Dendritic cell treated with granulocyte-macrophage colony-stimulating factor and Interleukin-4, amounts not matched to agents 40 ng/mL and 50 ng/mL, for 4 days (primary cell): ENCODE data around the gene FST.

Source experiments
- H3K27ac Mint-ChIP-seq: one replicate; pipeline ENCODE4 v1.8.0; 2022; ENCODE audit warnings: mild to moderate bottlenecking, mixed read lengths
- H3K27me3 Mint-ChIP-seq: one replicate; pipeline ENCODE4 v1.8.0; 2022; ENCODE audit warnings: mild to moderate bottlenecking, mixed read lengths
- H3K36me3 Mint-ChIP-seq: one replicate; pipeline ENCODE4 v1.8.0; 2022; ENCODE audit warnings: low read depth, mixed read lengths
- H3K4me1 Mint-ChIP-seq: one replicate; pipeline ENCODE4 v1.8.0; 2022; ENCODE audit warnings: low read depth, mixed read lengths
- H3K4me3 Mint-ChIP-seq: one replicate; pipeline ENCODE4 v1.8.0; 2022; ENCODE audit warnings: mild to moderate bottlenecking, moderate library complexity, mixed read lengths
- H3K9me3 Mint-ChIP-seq: one replicate; pipeline ENCODE4 v1.8.0; 2022; ENCODE audit warnings: mixed read lengths
- intact Hi-C: fragments of 100-400 bp; cut with micrococcal nuclease; formaldehyde crosslinking; loops from one replicate; pipeline ENCODE4 v1.15.0; 2022

Gene FST

DNA sequence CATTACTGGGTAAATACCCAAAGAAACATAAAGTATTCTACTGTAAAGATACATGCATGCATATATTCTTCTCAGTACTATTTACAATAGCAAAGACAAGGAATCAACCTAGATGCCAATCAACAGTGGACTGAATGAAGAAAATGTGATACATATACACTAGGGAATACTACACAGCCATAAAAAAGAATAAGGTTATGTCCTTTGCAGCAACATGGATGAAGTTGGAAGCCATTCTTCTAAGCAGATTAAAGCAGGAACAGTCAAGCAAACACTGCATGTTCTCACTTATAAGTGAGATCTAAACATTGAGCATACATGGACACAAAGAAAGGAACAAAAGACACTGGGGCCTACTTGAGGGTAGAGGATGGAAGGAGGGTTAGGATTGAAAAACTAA is 40.4 kb downstream of the FST start:
- no peaks in the 10 kb centered on the region for H3K27me3 Mint-ChIP-seq
- H3K36me3 Mint-ChIP-seq: no peaks in the 10 kb centered on the region
- no peak overlapping the region for H3K4me3 Mint-ChIP-seq
- intact Hi-C loops: no loop called here
- H3K27ac Mint-ChIP-seq: no peak overlapping the region
- no peaks in the 10 kb centered on the region for H3K4me1 Mint-ChIP-seq
- peaks cover 14% of the 10 kb centered on the region for H3K9me3 Mint-ChIP-seq
